H9 (cell line): ENCODE measurements around the gene HSFX4. TPM values are rescaled to one million over a fixed set of nuclear protein-coding genes. Genes with fewer than 3 reads are reported as not detected.

Experiments used
- DNase-seq: peaks from one replicate; pipeline ENCODE4 v3.0.0-alpha.2; 2017
- H2AFZ ChIP-seq: one replicate; pipeline ENCODE4 v1.6.1; 2013; ENCODE audit warnings: mild to moderate bottlenecking, low read length, control low read depth, moderate library complexity
- H2AK5ac ChIP-seq: 2 replicates; pipeline ENCODE4 v1.6.1; 2013; ENCODE audit warnings: low read length, control low read depth, mixed read lengths; ENCODE audit not compliant: insufficient read length
- H2BK120ac ChIP-seq: one replicate; pipeline ENCODE4 v1.6.1; 2013; ENCODE audit warnings: low read depth, mild to moderate bottlenecking, low read length, control low read depth, inconsistent platforms; ENCODE audit not compliant: poor library complexity, severe bottlenecking
- H2BK12ac ChIP-seq: 2 replicates; pipeline ENCODE4 v1.6.1; 2013; ENCODE audit warnings: low read length, control low read depth, mixed read lengths, low read depth; ENCODE audit not compliant: insufficient read length
- H2BK15ac ChIP-seq: 2 replicates; pipeline ENCODE4 v1.6.1; 2013; ENCODE audit warnings: low read depth, low read length, control low read depth
- H2BK20ac ChIP-seq: one replicate; pipeline ENCODE4 v1.6.1; 2013; ENCODE audit warnings: low read depth, mild to moderate bottlenecking, low read length, control low read depth, inconsistent platforms; ENCODE audit not compliant: poor library complexity, severe bottlenecking
- H2BK5ac ChIP-seq: 2 replicates; pipeline ENCODE4 v1.6.1; 2013; ENCODE audit warnings: low read length, control low read depth, mixed read lengths; ENCODE audit not compliant: insufficient read length
- H3K14ac ChIP-seq: 2 replicates; pipeline ENCODE4 v1.6.1; 2013; ENCODE audit warnings: low read length, control low read depth; ENCODE audit not compliant: insufficient read depth
- H3K18ac ChIP-seq: 2 replicates; pipeline ENCODE4 v1.6.1; 2013; ENCODE audit warnings: low read depth, mild to moderate bottlenecking, mixed read lengths, low read length, control low read depth; ENCODE audit not compliant: insufficient read length
- H3K23ac ChIP-seq: 2 replicates; pipeline ENCODE4 v1.6.1; 2013; ENCODE audit warnings: low read length, control low read depth, mixed read lengths, low read depth; ENCODE audit not compliant: insufficient read length
- H3K23me2 ChIP-seq: 2 replicates; pipeline ENCODE4 v1.6.1; 2013; ENCODE audit warnings: low read depth, mild to moderate bottlenecking, mixed read lengths, low read length, control low read depth; ENCODE audit not compliant: insufficient read length, poor library complexity, severe bottlenecking
- H3K27ac ChIP-seq: 2 replicates; pipeline ENCODE4 v1.5.1; 2013; ENCODE audit warnings: low read length, control low read depth, mixed read lengths, low read depth; ENCODE audit not compliant: insufficient read length
- H3K27me3 ChIP-seq: 2 replicates; pipeline ENCODE4 v1.6.1; 2013; ENCODE audit warnings: low read length, control low read depth, inconsistent platforms; ENCODE audit not compliant: insufficient read depth
- H3K4ac ChIP-seq: 2 replicates; pipeline ENCODE4 v1.6.1; 2013; ENCODE audit warnings: low read depth, mild to moderate bottlenecking, control low read depth, inconsistent platforms, low read length, moderate library complexity
- H3K4me1 ChIP-seq: 2 replicates; pipeline ENCODE4 v1.6.1; 2013; ENCODE audit warnings: low read length, control low read depth, inconsistent platforms; ENCODE audit not compliant: insufficient read depth
- H3K4me2 ChIP-seq: 2 replicates; pipeline ENCODE4 v1.6.1; 2013; ENCODE audit warnings: low read length, control low read depth, mixed read lengths; ENCODE audit not compliant: insufficient read length, insufficient read depth
- H3K56ac ChIP-seq: 2 replicates; pipeline ENCODE4 v1.6.1; 2013; ENCODE audit warnings: low read depth, mild to moderate bottlenecking, mixed read lengths, low read length, control low read depth; ENCODE audit not compliant: insufficient read length
- H3K79me1 ChIP-seq: 2 replicates; pipeline ENCODE4 v1.6.1; 2013; ENCODE audit warnings: low read depth, mild to moderate bottlenecking, moderate library complexity, low read length, control low read depth, inconsistent platforms; ENCODE audit not compliant: insufficient read depth, poor library complexity, severe bottlenecking
- H3K79me2 ChIP-seq: 2 replicates; pipeline ENCODE4 v1.6.1; 2013; ENCODE audit warnings: low read length, control low read depth, inconsistent platforms; ENCODE audit not compliant: insufficient read depth
- H3K9ac ChIP-seq: 2 replicates; pipeline ENCODE4 v1.6.1; 2013; ENCODE audit warnings: low read length, control low read depth, mixed read lengths; ENCODE audit not compliant: insufficient read length; ENCODE audit errors: extremely low read depth
- H3K9me3 ChIP-seq: one replicate; pipeline ENCODE4 v1.6.1; 2013; ENCODE audit warnings: low read depth, low read length, inconsistent platforms; ENCODE audit not compliant: control insufficient read depth
- H3T11ph ChIP-seq: one replicate; pipeline ENCODE4 v1.6.1; 2013; ENCODE audit warnings: mild to moderate bottlenecking, low read length, control low read depth, inconsistent platforms
- H4K20me1 ChIP-seq: one replicate; pipeline ENCODE4 v1.6.1; 2013; ENCODE audit not compliant: control insufficient read depth, insufficient read length, insufficient read depth
- H4K5ac ChIP-seq: 2 replicates; pipeline ENCODE4 v1.6.1; 2013; ENCODE audit warnings: low read depth, mild to moderate bottlenecking, mixed read lengths, low read length, control low read depth; ENCODE audit not compliant: insufficient read length
- H4K8ac ChIP-seq: replicated peaks from 2 replicates; pipeline ENCODE4 v1.6.1; 2013; ENCODE audit warnings: low read length, control low read depth, mixed read lengths, low read depth; ENCODE audit not compliant: insufficient read length
- H4K91ac ChIP-seq: 2 replicates; pipeline ENCODE4 v1.6.1; 2013; ENCODE audit warnings: low read depth, mild to moderate bottlenecking, moderate library complexity, mixed read lengths, low read length, control low read depth; ENCODE audit not compliant: insufficient read length
- H3K27ac Mint-ChIP-seq, 3 experiments: 2 replicates in 2 of 3; 3 replicates in 1 of 3; pipeline ENCODE4 v1.8.0; 2020 to 2021; ENCODE audit warnings: mixed read lengths in 3 of 3, mild to moderate bottlenecking in 1 of 3, moderate library complexity in 1 of 3
- H3K27me3 Mint-ChIP-seq: 2 replicates; pipeline ENCODE4 v1.8.0; 2021; ENCODE audit warnings: low read depth, mild to moderate bottlenecking, moderate library complexity, mixed read lengths
- H3K36me3 Mint-ChIP-seq, 3 experiments: 2 replicates in 2 of 3; 3 replicates in 1 of 3; pipeline ENCODE4 v1.8.0; 2020 to 2021; ENCODE audit warnings: low read depth in 3 of 3, mixed read lengths in 3 of 3; ENCODE audit not compliant: insufficient read depth in 1 of 3
- H3K4me1 Mint-ChIP-seq, 2 experiments: 2 replicates each; pipeline ENCODE4 v1.8.0; 2020; ENCODE audit warnings: mixed read lengths in 2 of 2
- H3K4me3 Mint-ChIP-seq, 2 experiments: 2 replicates in 1 of 2; 3 replicates in 1 of 2; pipeline ENCODE4 v1.8.0; 2020 to 2021; ENCODE audit warnings: mild to moderate bottlenecking in 2 of 2, mixed read lengths in 2 of 2, moderate library complexity in 1 of 2
- H3K9me3 Mint-ChIP-seq, 2 experiments: 2 replicates in 1 of 2; 3 replicates in 1 of 2; pipeline ENCODE4 v1.8.0; 2020; ENCODE audit warnings: mild to moderate bottlenecking in 2 of 2, mixed read lengths in 2 of 2, moderate library complexity in 1 of 2
- CTCF ChIP-seq: fragments of 200-600 bp; sonication (generic); conservative IDR thresholded peaks from 3 replicates; pipeline ENCODE4 v1.8.0; 2021; ENCODE audit warnings: antibody characterized with exemption, mild to moderate bottlenecking
- WGBS: extraction: QIAGEN DNeasy Blood & Tissue Kit; methylation state at CpG from one replicate; pipeline ENCODE4 v1.1.7; 2013; ENCODE audit warnings: missing lambda C conversion rate, low lambda C conversion rate, mixed read lengths; ENCODE audit not compliant: insufficient read length; ENCODE audit errors: extremely low coverage; 5-methylcytosine and 5-hydroxymethylcytosine counted together
- total RNA-seq: library from RNA; stranded (reverse); gene quantifications from 2 replicates; pipeline ENCODE4 v1.2.1, GENCODE V29; 2021

Gene HSFX4
- total RNA-seq, 1 experiment from 2014 or later = not detected

- H3K27ac Mint-ChIP-seq = no peak overlapping the region
- Histone ChIP-seq H2BK5ac (no peak overlapping the region), H3K23ac (no peak overlapping the region), H3K4ac (no peak overlapping the region), H3K9ac (no peak overlapping the region), H3K18ac (no peak overlapping the region), H2AK5ac (no peak overlapping the region), H4K8ac (no peak overlapping the region), H2BK120ac (no peak overlapping the region), H4K20me1 (no peaks in the 10 kb centered on the region), H3K27ac (no peak overlapping the region), H3K4me2 (no peak overlapping the region), H3T11ph (no peak overlapping the region), H3K79me2 (no peaks in the 10 kb centered on the region), H4K91ac (no peak overlapping the region), H2BK20ac (no peak overlapping the region), H3K79me1 (no peaks in the 10 kb centered on the region), H2AFZ (no peak overlapping the region), H2BK15ac (no peak overlapping the region), H3K56ac (no peak overlapping the region), H3K9me3 (peaks cover 6% of the 10 kb centered on the region), H3K27me3 (no peaks in the 10 kb centered on the region), H3K4me1 (no peaks in the 10 kb centered on the region), H3K14ac (no peak overlapping the region), H4K5ac (no peak overlapping the region), H2BK12ac (no peak overlapping the region), H3K23me2 (no peaks in the 10 kb centered on the region)
- DNase-seq = no peak
- H3K36me3 Mint-ChIP-seq = peaks cover 8 to 26% (median 19%) of the 10 kb centered on the region in 3 experiments; a peak in 6 of 7 replicates
- TF ChIP-seq CTCF = no peak
- H3K4me3 Mint-ChIP-seq = no peak overlapping the region
- no peaks in the 10 kb centered on the region for H3K27me3 Mint-ChIP-seq
- no peaks in the 10 kb centered on the region for H3K4me1 Mint-ChIP-seq
- peaks cover 40 to 53% of the 10 kb centered on the region in 2 experiments for H3K9me3 Mint-ChIP-seq
- no CpG with 5 or more reads among the region's 2 CpGs for WGBS
These were observed 32.2 kb downstream of the HSFX4 start for GRCh38 chrX:149961572-149961971.
